Cardiac fibroblast (primary cell): ENCODE data around the gene ACTC1.

Experiments
- DNase-seq, 2 donors: peaks; one replicate each; pipeline versions ENCODE4 v3.0.0 to v3.0.0-alpha.2; 2010; ENCODE audit warnings: low read depth in 2 of 2
- H3K4me3 ChIP-seq, 2 donors: replicated peaks in 1 of 2; 1 replicate in 1 of 2; 2 replicates in 1 of 2; pipeline ENCODE4 v1.5.1; 2011; ENCODE audit warnings: low read depth in 2 of 2, low read length in 2 of 2, mild to moderate bottlenecking in 2 of 2, moderate library complexity in 1 of 2
- TF ChIP-seq, protein P1 (sequence below): IDR thresholded peaks from one replicate; pipeline ENCODE4 v1.5.1; 2011; ENCODE audit warnings: low read depth, mild to moderate bottlenecking, low read length, inconsistent platforms

Gene ACTC1

GRCh38 chr15:34760909-34761308 is 34.4 kb downstream of the ACTC1 start:
- TF ChIP-seq, protein P1, sequence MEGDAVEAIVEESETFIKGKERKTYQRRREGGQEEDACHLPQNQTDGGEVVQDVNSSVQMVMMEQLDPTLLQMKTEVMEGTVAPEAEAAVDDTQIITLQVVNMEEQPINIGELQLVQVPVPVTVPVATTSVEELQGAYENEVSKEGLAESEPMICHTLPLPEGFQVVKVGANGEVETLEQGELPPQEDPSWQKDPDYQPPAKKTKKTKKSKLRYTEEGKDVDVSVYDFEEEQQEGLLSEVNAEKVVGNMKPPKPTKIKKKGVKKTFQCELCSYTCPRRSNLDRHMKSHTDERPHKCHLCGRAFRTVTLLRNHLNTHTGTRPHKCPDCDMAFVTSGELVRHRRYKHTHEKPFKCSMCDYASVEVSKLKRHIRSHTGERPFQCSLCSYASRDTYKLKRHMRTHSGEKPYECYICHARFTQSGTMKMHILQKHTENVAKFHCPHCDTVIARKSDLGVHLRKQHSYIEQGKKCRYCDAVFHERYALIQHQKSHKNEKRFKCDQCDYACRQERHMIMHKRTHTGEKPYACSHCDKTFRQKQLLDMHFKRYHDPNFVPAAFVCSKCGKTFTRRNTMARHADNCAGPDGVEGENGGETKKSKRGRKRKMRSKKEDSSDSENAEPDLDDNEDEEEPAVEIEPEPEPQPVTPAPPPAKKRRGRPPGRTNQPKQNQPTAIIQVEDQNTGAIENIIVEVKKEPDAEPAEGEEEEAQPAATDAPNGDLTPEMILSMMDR = no peak
- H3K4me3 ChIP-seq = no peak overlapping the region
- DNase-seq = no peak

DNA sequence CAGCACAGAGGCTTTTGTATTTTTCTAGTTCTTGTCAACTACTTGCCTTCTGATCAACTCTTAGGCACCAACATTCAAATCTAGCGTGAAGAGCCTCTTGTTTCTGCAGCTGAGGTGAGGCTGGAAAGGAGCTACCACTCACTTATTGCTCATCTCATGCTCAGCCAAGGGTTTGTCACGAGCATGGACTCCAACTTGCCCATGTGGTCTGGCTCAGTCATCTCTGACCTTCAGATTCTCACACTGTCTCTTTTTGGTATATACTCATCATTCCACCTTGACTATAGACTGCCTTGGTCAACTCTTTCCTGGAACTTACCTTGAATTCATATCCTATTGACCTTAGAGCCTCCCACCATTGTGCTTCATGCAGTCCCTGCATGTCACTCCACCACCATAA is 35.4 kb downstream of the ACTC1 start:
- DNase-seq = no peak
- TF ChIP-seq, protein P1 = no peak
- H3K4me3 ChIP-seq = no peak overlapping the region

- DNase-seq = no peak
- no peak overlapping the region for H3K4me3 ChIP-seq
- TF ChIP-seq, protein P1 = no peak
These were observed 36.0 kb downstream of the ACTC1 start for GRCh38 chr15:34759347-34759746.

DNA sequence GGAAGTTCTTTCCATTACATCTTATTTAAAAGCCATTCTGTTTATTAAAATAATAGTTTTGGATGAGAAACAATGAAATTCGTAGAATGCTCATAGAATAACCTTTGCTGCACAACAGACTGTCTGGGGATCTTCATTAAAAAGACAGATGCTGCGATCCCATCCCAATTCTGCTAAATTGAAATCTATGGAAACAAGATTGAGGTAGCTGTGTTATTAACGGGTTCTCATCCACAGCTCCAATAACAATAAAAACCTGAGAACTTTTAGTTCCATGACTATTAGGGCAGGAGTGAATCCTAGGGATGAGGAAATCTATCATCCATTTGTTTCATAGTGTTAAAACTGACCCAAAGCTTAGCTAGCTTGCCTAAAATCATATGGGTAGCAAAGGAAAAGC is 38.1 kb downstream of the ACTC1 start:
- no peak for DNase-seq

DNA sequence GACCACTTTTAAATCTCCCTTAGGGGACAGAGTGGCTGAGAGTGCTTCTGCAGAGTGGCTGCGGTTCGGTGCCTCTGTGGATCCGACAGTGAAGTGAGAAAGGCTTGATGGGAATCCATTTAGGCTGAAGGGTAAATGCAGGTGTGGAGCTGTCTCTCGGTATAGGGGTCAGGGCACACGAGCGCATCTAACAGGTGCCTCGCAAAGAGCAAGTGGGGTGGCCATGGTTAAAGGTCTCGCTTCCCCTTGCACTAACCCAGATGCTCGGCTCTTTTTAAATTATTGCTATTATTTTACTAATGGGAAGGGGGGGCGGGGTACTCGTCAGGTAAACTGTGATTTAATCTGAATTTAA is 40.0 kb downstream of the ACTC1 start:
- no peak for DNase-seq
- TF ChIP-seq, protein P1 = no peak
- no peak overlapping the region for H3K4me3 ChIP-seq

More for the DNA sequence above, 38.1 kb downstream of the ACTC1 start:
- no peak overlapping the region for H3K4me3 ChIP-seq
- TF ChIP-seq, protein P1 = no peak

DNA sequence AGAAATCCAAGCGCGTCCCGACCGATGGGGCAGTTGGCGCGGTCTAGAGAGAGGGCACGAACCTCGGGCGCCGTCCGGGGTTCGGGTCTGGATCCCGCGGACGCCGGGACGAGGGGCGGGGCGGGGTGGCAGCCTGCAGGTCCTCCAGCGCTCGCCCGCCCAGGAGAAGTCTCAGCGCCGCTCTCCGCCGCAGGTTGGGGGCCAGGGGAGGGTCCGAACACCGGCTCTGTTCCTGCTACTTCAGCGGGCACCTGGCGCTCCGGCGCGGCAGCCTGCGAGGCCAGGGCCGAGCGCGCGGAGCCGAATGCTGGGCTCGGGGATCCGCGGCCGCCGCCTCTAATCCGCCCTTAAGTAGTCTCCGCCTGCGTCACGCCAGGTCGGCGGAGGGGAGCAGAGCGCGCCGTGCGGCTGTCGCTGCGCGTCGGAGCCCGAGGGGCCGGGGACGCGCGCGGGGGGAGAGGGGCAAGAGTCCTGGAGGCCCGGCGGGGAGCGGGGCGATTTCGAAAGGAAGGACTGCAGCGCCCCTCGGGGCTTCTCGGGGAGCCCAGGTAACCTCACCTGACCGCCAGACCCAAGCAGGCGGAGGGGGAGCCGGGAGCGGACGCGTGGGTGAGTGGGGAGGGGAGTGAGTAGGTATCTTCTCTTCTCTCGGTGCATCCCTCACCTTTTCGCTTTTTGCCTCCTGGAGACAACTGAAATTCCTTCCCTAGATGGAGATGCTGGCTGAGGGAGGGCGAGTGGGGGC is 40.5 kb downstream of the ACTC1 start, which contains the start of gene GJD2:
GJD2 (minus strand) TSS at position 325 of the 745 bp plus-strand sequence. CDS start 510 bp downstream, outside the sequence.
- DNase-seq = no peak
- no peak within 1 kb of the TSS for H3K4me3 ChIP-seq
- TF ChIP-seq, protein P1 = no peak

DNA sequence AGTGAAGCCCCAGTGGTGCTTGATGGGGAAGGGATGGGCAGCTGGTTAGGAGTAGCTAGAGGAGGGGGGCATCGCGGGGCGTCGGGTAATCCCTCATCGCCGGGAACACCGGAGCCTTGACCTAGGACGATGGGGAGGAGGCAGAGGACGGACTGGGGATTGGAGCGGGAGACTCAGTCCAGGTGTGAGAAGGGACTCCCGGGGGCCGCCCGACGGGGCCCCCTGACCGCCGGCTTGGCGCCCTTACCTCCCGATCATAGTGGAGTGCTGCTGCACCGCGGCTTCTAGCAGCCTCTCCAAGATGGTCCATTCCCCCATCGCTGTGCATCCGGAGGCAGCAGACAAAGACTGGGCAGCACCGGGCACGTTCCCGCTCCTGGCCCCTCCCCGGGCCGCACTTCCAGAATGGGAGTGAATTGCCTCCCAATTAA is 41.2 kb downstream of the ACTC1 start:
- no peak for DNase-seq
- TF ChIP-seq, protein P1 = no peak
- no peak overlapping the region for H3K4me3 ChIP-seq
